CD14-positive monocyte (primary cell): Measurements from ENCODE around the gene SSTR3. TPM values are rescaled to one million over a fixed set of nuclear protein-coding genes. Genes with fewer than 3 reads are reported as not detected.

Experiments used
- DNase-seq, 3 donors: peaks; one replicate each; pipeline ENCODE4 v3.0.0-alpha.2; 2011 to 2022
- H2AFZ ChIP-seq: 2 replicates; pipeline ENCODE4 v1.6.0; 2012; ENCODE audit warnings: mild to moderate bottlenecking, low read depth, low read length, inconsistent platforms; ENCODE audit not compliant: insufficient read depth, poor library complexity, severe bottlenecking
- H3K27ac ChIP-seq, 2 donors: 1 replicate in 1 of 2; 2 replicates in 1 of 2; pipeline ENCODE4 v1.5.1; 2012 to 2013; ENCODE audit warnings: low read length in 2 of 2, control low read depth in 1 of 2, inconsistent platforms in 1 of 2, low read depth in 1 of 2, mild to moderate bottlenecking in 1 of 2
- H3K27me3 ChIP-seq, 2 donors: one replicate each; pipeline versions ENCODE4 v1.6.0 to v1.6.1; 2011 to 2013; ENCODE audit warnings: low read length in 2 of 2; ENCODE audit not compliant: control insufficient read depth in 2 of 2, insufficient read depth in 2 of 2
- H3K36me3 ChIP-seq, 2 donors: replicated peaks in 1 of 2; 1 replicate in 1 of 2; 2 replicates in 1 of 2; pipeline versions ENCODE4 v1.5.1 to v1.6.1; 2012 to 2013; ENCODE audit warnings: low read length in 2 of 2, control low read depth in 1 of 2, inconsistent platforms in 1 of 2, mild to moderate bottlenecking in 1 of 2; ENCODE audit not compliant: insufficient read depth in 2 of 2, control insufficient read depth in 1 of 2
- H3K4me1 ChIP-seq, 2 donors: 1 replicate in 1 of 2; 2 replicates in 1 of 2; pipeline versions ENCODE4 v1.5.1 to v1.6.1; 2012 to 2013; ENCODE audit warnings: low read length in 2 of 2, control low read depth in 1 of 2, inconsistent platforms in 1 of 2, mild to moderate bottlenecking in 1 of 2, moderate library complexity in 1 of 2; ENCODE audit not compliant: insufficient read depth in 2 of 2, control insufficient read depth in 1 of 2
- H3K4me2 ChIP-seq: replicated peaks from 2 replicates; pipeline ENCODE3; 2012; ENCODE audit warnings: low read length, moderate library complexity, mild to moderate bottlenecking; ENCODE audit not compliant: poor library complexity, severe bottlenecking; ENCODE audit errors: extremely low read depth
- H3K4me3 ChIP-seq, 3 experiments: fragments of 200-600 bp in 1 of 3; sonication (generic) in 1 of 3; replicated peaks in 1 of 3; 1 replicate in 2 of 3; 2 replicates in 1 of 3; pipeline ENCODE4 v1.5.1; 2011 to 2013; ENCODE audit warnings: low read length in 3 of 3, mild to moderate bottlenecking in 3 of 3, control low read depth in 2 of 3, low read depth in 2 of 3, inconsistent platforms in 1 of 3, moderate library complexity in 1 of 3
- H3K79me2 ChIP-seq: 2 replicates; pipeline ENCODE4 v1.6.0; 2012; ENCODE audit warnings: mild to moderate bottlenecking, control low read depth, inconsistent platforms, low read length, moderate library complexity; ENCODE audit not compliant: insufficient read depth
- H3K9ac ChIP-seq: 2 replicates; pipeline ENCODE4 v1.6.0; 2017; ENCODE audit warnings: low read length, mild to moderate bottlenecking; ENCODE audit not compliant: insufficient read depth, poor library complexity, severe bottlenecking
- H3K9me3 ChIP-seq, 2 donors: replicated peaks in 1 of 2; 1 replicate in 1 of 2; 2 replicates in 1 of 2; pipeline versions ENCODE4 v1.5.1 to v1.6.1; 2012 to 2013; ENCODE audit warnings: low read length in 2 of 2, control low read depth in 1 of 2; ENCODE audit not compliant: control insufficient read depth in 1 of 2, insufficient read depth in 1 of 2
- H4K20me1 ChIP-seq: 2 replicates; pipeline ENCODE4 v1.6.0; 2012; ENCODE audit warnings: mild to moderate bottlenecking, low read length, control low read depth, moderate library complexity; ENCODE audit not compliant: insufficient read depth
- H3K27ac Mint-ChIP-seq, 7 donors: one replicate each; pipeline ENCODE4 v1.8.0; 2020; ENCODE audit warnings: mild to moderate bottlenecking in 7 of 7, mixed read lengths in 7 of 7, moderate library complexity in 6 of 7, inconsistent platforms in 2 of 7
- H3K27me3 Mint-ChIP-seq, 3 donors: one replicate each; pipeline ENCODE4 v1.8.0; 2021 to 2022; ENCODE audit warnings: low read depth in 3 of 3, mild to moderate bottlenecking in 3 of 3, mixed read lengths in 3 of 3, moderate library complexity in 3 of 3, inconsistent platforms in 1 of 3
- H3K36me3 Mint-ChIP-seq, 2 donors: one replicate each; pipeline ENCODE4 v1.8.0; 2020; ENCODE audit warnings: mixed read lengths in 2 of 2, inconsistent platforms in 1 of 2, mild to moderate bottlenecking in 1 of 2
- H3K4me1 Mint-ChIP-seq: one replicate; pipeline ENCODE4 v1.8.0; 2020; ENCODE audit warnings: mild to moderate bottlenecking, mixed read lengths
- H3K4me3 Mint-ChIP-seq, 2 donors: one replicate each; pipeline ENCODE4 v1.8.0; 2020; ENCODE audit warnings: mild to moderate bottlenecking in 2 of 2, mixed read lengths in 2 of 2, moderate library complexity in 1 of 2
- H3K9me3 Mint-ChIP-seq, 7 donors: one replicate each; pipeline ENCODE4 v1.8.0; 2020 to 2022; ENCODE audit warnings: mixed read lengths in 7 of 7, mild to moderate bottlenecking in 6 of 7, moderate library complexity in 6 of 7, inconsistent platforms in 2 of 7
- CTCF ChIP-seq: fragments of 200-600 bp; IDR thresholded peaks from one replicate; pipeline ENCODE4 v1.8.0; 2022; ENCODE audit warnings: antibody characterized with exemption, mild to moderate bottlenecking
- WGBS: methylation state at CpG from one replicate; pipeline ENCODE4 v1.1.5; 2013; ENCODE audit warnings: missing lambda C conversion rate; ENCODE audit not compliant: insufficient coverage; 5-methylcytosine and 5-hydroxymethylcytosine counted together
- intact Hi-C, 2 donors: fragments of 100-400 bp; cut with micrococcal nuclease; formaldehyde crosslinking; loops; one replicate each; pipeline versions ENCODE4 v1.15.0 to v1.15.1; 2023
- polyA plus RNA-seq, 3 donors: library from polyadenylated mRNA; depleted of rRNA in 1 of 3; unstranded in 2 of 3; stranded (reverse) in 1 of 3; fragments of 300-500 nt in 2 of 3; fragments of >200 nt in 1 of 3; fragmentation: Illumina TruSeq in 2 of 3; gene quantifications; 1 replicate in 2 of 3; 2 replicates in 1 of 3; pipeline ENCODE4 v1.2.3, GENCODE V29; 2012 to 2021

Gene SSTR3
- polyA plus RNA-seq, 3 donors = 0.04 TPM; not detected in 2

- Mint-ChIP-seq H3K27ac (peak overlapping the region in 6 of 7 donors; percentile 37 to 96 (median 78)), H3K4me3 (no peak overlapping the region), H3K4me1 (peaks cover 88% of the 10 kb centered on the region), H3K9me3 (peaks cover 0 to 11% (median 4%) of the 10 kb centered on the region in 7 donors), H3K27me3 (peaks cover 0 to 2% (median 1%) of the 10 kb centered on the region in 3 donors), H3K36me3 (peaks cover 47 to 65% of the 10 kb centered on the region in 2 donors)
- peaks cover 33 to 41% of the 10 kb centered on the region in 2 donors for H3K36me3 ChIP-seq
- H3K4me2 ChIP-seq = no peak overlapping the region
- H3K79me2 ChIP-seq = peaks cover 40% of the 10 kb centered on the region
- WGBS = 73% methylated on average over 7 of the region's 8 CpGs
- no peaks in the 10 kb centered on the region for H3K27me3 ChIP-seq
- H4K20me1 ChIP-seq = peaks cover 41% of the 10 kb centered on the region
- H3K4me1 ChIP-seq = peaks cover 79 to 92% of the 10 kb centered on the region in 2 donors
- TF ChIP-seq CTCF = peak; percentile 16
- H3K27ac ChIP-seq = peak overlapping the region; percentile 10 to 78
- H3K9ac ChIP-seq = no peak overlapping the region
- no peak overlapping the region for H2AFZ ChIP-seq
- no peaks in the 10 kb centered on the region for H3K9me3 ChIP-seq
- no peak overlapping the region for H3K4me3 ChIP-seq
- intact Hi-C loops = no loop called here
- DNase-seq = no peak
Measured at GRCh38 chr22:37225481-37225880, 13.2 kb upstream of the SSTR3 start.

- peaks cover 33 to 41% of the 10 kb centered on the region in 2 donors for H3K36me3 ChIP-seq
- H3K27me3 ChIP-seq = no peaks in the 10 kb centered on the region
- peaks cover 38% of the 10 kb centered on the region for H4K20me1 ChIP-seq
- peak overlapping the region; percentile 48 to 78 for H3K27ac ChIP-seq
- peak overlapping the region; percentile 14 for H3K4me2 ChIP-seq
- no peak for DNase-seq
- no peak overlapping the region for H2AFZ ChIP-seq
- intact Hi-C loops = no loop called here
- Mint-ChIP-seq H3K4me1 (peaks cover 89% of the 10 kb centered on the region), H3K27me3 (peaks cover 0 to 1% (median under 1%) of the 10 kb centered on the region in 3 donors), H3K4me3 (no peak overlapping the region), H3K27ac (peak overlapping the region; percentile 34 to 96 (median 85)), H3K9me3 (peaks cover 0 to 11% (median 5%) of the 10 kb centered on the region in 7 donors), H3K36me3 (peaks cover 47 to 63% of the 10 kb centered on the region in 2 donors)
- peak overlapping the region in 1 of 3 experiments; percentile 23 for H3K4me3 ChIP-seq
- H3K9ac ChIP-seq = no peak overlapping the region
- TF ChIP-seq CTCF = no peak
- whole genome bisulfite sequencing = 33% methylated on average over 3 of the region's 8 CpGs
- no peaks in the 10 kb centered on the region for H3K9me3 ChIP-seq
- H3K79me2 ChIP-seq = peaks cover 37% of the 10 kb centered on the region
- H3K4me1 ChIP-seq = peaks cover 77 to 92% of the 10 kb centered on the region in 2 donors
Measured at GRCh38 chr22:37224757-37225420, 12.6 kb upstream of the SSTR3 start.
